VCaP (cell line): ENCODE data around the gene BCAS3.
"Not testable (repeated sequence)": the region's sequence is repeated elsewhere in the genome, so short reads cannot be mapped to it uniquely, and the experiment has no call there.

Experiments used
- H3K27ac ChIP-seq: fragments of 450-650 bp; 2 replicates; pipeline ENCODE4 v1.5.1; 2017
- TF ChIP-seq, protein P1 (sequence below): fragments of 450-650 bp; conservative IDR thresholded peaks from 2 replicates; pipeline ENCODE4 v1.5.1; 2017; ENCODE audit warnings: mild to moderate bottlenecking, moderate library complexity

The BCAS3 gene

DNA sequence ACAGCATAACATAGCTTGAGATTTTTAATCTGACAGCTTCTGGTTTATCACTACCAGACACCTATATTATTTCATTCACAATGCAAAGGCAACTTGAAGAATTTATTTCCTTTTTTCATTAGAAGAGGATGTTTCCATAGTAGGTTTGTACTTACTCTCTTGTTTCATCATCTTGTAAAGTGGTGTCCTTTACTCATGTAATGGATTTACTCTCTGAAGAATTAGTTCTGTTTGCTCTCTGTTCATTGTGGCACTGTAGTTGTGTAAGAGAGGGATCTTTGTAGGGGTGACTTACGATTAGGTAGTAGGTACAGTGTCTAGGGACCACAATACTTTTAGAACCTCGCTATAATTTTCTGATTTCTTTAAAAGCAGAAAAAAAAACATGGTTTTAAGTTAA lies 256.1 kb downstream of the BCAS3 start:
- TF ChIP-seq, protein P1, sequence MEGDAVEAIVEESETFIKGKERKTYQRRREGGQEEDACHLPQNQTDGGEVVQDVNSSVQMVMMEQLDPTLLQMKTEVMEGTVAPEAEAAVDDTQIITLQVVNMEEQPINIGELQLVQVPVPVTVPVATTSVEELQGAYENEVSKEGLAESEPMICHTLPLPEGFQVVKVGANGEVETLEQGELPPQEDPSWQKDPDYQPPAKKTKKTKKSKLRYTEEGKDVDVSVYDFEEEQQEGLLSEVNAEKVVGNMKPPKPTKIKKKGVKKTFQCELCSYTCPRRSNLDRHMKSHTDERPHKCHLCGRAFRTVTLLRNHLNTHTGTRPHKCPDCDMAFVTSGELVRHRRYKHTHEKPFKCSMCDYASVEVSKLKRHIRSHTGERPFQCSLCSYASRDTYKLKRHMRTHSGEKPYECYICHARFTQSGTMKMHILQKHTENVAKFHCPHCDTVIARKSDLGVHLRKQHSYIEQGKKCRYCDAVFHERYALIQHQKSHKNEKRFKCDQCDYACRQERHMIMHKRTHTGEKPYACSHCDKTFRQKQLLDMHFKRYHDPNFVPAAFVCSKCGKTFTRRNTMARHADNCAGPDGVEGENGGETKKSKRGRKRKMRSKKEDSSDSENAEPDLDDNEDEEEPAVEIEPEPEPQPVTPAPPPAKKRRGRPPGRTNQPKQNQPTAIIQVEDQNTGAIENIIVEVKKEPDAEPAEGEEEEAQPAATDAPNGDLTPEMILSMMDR: no peak
- H3K27ac ChIP-seq: no peak overlapping the region

DNA sequence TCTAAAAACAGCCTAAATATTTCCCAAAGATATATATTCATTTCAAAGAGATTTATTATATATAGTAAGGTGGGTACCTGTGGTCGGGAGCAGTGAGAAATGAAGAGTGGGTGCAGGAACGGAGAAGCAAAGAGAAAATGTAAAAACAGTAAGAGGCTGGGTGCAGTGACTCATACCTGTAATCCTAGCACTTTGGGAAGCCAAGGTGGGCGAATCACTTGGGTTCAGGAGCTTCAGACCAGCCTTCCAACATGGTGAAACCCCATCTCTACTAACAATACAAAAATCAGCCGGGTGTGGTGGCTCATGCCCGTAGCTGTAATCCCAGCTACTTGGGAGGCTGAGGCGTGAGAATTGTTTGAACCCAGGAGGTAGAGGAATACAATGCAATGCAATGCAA lies 257.1 kb downstream of the BCAS3 start:
- TF ChIP-seq, protein P1: no peak
- H3K27ac ChIP-seq: no peak overlapping the region

DNA sequence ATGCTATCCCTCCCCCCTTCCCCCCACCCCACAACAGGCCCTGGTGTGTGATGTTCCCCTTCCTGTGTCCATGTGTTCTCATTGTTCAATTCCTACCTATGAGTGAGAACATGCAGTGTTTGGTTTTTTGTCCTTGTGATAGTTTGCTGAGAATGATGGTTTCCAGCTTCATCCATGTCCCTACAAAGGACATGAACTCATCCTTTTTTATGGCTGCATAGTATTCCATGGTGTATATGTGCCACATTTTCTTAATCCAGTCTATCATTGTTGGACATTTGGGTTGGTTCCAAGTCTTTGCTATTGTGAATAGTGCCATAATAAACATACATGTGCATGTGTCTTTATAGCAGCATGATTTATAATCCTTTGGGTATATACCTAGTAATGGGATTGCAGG lies 258.3 kb downstream of the BCAS3 start:
- not testable (repeated sequence) for H3K27ac ChIP-seq

DNA sequence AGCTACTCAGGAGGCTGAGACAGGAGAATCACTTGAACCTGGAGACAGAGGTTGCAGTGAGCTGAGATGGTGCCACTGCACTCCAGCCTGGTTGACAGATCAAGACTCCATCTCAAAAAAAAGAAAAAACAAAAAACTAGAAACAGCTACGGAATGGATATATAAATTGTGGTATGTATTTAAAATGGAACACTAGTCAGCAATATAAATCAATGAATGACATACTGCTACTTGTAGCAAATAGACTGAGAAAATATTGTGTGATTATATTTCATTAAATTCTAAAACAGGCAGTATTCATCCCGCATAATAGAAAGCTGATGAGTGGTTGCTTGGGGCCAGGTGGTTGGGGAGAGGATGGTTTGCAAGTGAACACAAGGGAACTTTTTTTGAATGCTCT lies 261.7 kb downstream of the BCAS3 start:
- TF ChIP-seq, protein P1: no peak
- no peak overlapping the region for H3K27ac ChIP-seq

DNA sequence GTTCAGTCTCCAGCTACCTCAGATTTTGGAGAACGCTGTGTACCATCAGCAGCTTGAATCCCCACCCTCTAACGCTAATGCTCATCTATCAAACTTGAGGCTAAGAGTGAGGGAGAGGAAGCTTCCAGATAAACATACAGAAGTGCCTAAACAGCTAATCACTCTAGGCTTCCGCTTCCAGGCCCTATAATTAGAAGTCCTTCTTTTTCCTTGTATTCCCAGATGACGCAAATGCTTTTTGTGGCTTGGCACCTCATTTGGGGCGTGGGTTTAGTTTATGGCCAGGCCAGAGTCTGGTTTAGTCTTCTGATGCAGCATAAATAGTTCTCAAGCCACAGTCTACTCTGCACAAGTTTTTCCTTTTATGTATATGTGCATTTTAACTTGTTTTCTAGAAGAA lies 263.4 kb downstream of the BCAS3 start:
- TF ChIP-seq, protein P1: no peak
- no peak overlapping the region for H3K27ac ChIP-seq

DNA sequence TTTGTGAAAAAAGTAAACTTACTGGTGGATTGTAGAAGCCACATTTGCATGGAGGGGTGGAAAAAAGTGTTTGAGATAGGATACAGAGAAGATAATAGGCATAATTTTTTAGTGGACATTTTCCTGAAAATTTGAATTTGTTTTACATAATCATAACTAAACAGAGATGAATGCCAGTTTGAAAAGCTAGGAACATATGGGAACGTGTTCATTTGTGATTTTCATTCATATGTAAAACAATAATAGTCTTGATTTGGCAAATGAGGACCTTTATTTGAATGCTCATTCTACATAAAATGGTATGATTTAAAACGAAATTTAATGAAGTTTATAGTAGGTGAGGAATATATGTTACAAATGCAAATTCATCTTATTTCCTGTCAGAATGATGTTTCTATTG lies 263.9 kb downstream of the BCAS3 start:
- H3K27ac ChIP-seq: no peak overlapping the region
- TF ChIP-seq, protein P1: no peak

DNA sequence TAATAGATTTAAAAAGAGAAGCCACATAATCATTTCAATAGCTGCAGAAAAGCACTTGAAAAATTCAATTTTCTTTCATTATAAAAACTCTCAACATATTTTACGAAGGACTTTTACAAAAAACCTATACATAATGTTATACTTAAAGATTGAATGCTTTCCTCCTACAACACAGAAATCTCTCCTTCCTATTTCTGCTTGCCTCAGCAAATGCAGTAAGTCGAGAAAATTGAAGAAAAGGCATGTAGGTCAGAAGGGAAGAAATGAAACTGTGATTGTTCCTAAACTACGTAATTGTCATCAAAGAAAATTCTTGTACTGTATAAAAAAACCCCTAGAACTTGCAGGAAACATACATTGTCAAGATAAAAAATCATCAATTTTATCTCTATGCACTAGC lies 267.1 kb downstream of the BCAS3 start:
- H3K27ac ChIP-seq: no peak overlapping the region
- TF ChIP-seq, protein P1: no peak

DNA sequence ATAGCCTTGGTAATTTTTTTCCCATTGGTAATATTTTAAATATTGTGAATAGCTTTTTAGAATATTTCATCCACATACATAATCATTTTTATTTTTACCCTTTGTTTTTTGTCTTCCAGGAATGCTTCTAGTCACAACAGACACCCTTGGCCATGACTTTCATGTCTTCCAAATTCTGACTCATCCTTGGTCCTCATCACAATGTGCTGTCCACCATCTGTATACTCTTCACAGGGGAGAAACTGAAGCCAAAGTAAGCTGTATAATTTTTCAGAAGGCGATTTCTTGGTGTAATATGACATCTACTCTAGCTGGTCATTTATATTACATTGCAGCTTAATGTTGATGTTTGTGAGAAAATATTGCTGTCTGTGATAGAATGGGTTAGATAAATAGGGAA lies 269.4 kb downstream of the BCAS3 start:
- TF ChIP-seq, protein P1: no peak
- no peak overlapping the region for H3K27ac ChIP-seq
